Measurements from ENCODE around the gene SCCPDH. TPM values are rescaled to one million over a fixed set of nuclear protein-coding genes. Genes with fewer than 3 reads are reported as not detected.
A peak's percentile ranks its signal among the peaks of the same experiment; 100 is the strongest.
"Not testable (repeated sequence)": the region's sequence is repeated elsewhere in the genome, so short reads cannot be mapped to it uniquely, and the experiment has no call there.

SCCPDH gene
- total RNA-seq, 1 donor from 2014 or later, result 35.3 TPM

- DNase-seq (peak; percentile 72), ATAC-seq (peak; percentile 39 to 47)
- Histone ChIP-seq H3K36me3 (peaks cover 80% of the 10 kb centered on the region), H3K4me1 (peaks cover 4% of the 10 kb centered on the region), H3K27ac (no peak overlapping the region), H3K27me3 (ENCODE audit: low read depth) (no peaks in the 10 kb centered on the region), H3K4me3 (no peak overlapping the region), H3K9me3 (peaks cover 4% of the 10 kb centered on the region)
- TF ChIP-seq, protein P1, sequence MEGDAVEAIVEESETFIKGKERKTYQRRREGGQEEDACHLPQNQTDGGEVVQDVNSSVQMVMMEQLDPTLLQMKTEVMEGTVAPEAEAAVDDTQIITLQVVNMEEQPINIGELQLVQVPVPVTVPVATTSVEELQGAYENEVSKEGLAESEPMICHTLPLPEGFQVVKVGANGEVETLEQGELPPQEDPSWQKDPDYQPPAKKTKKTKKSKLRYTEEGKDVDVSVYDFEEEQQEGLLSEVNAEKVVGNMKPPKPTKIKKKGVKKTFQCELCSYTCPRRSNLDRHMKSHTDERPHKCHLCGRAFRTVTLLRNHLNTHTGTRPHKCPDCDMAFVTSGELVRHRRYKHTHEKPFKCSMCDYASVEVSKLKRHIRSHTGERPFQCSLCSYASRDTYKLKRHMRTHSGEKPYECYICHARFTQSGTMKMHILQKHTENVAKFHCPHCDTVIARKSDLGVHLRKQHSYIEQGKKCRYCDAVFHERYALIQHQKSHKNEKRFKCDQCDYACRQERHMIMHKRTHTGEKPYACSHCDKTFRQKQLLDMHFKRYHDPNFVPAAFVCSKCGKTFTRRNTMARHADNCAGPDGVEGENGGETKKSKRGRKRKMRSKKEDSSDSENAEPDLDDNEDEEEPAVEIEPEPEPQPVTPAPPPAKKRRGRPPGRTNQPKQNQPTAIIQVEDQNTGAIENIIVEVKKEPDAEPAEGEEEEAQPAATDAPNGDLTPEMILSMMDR (IDR thresholded peaks at IDR 0.05), result no peak
- intact Hi-C loops (cut with DNase I), result no loop called here
Measured at GRCh38 chr1:246730839-246731238, 6.6 kb downstream of the SCCPDH start.

GRCh38 chr1:246731873-246732272 lies 7.7 kb downstream of the SCCPDH start:
- H3K27ac ChIP-seq, result not testable (repeated sequence)
- H3K36me3 ChIP-seq, result peaks cover 90% of the 10 kb centered on the region

DNA sequence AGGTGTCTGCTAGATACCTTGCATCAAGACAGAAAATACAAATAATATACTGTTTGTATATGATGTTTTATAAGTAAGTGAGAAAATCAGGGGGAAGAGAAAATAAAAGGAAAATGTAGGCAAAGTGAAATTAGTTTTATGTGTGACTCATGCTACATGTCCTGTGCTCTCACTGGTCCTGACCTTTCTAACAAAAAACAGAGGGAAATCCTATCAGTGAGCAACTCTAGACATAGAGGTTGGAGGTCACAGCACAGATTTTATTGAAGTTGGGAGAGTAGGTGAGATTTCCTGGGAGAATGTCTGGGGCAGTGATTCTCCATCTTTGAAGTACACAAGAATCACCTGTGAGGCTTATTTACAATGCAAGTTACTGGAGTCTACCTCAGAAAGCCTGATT lies 9.5 kb downstream of the SCCPDH start:
- Histone ChIP-seq H3K27me3 (ENCODE audit: low read depth) (no peaks in the 10 kb centered on the region), H3K27ac (no peak overlapping the region), H3K9me3 (peaks cover 4% of the 10 kb centered on the region), H3K4me3 (no peak overlapping the region), H3K36me3 (peaks cover 93% of the 10 kb centered on the region), H3K4me1 (no peaks in the 10 kb centered on the region)
- no peak for ATAC-seq
- intact Hi-C loops (cut with DNase I), result no loop called here
- DNase-seq, result no peak
- TF ChIP-seq, protein P1 (IDR thresholded peaks at IDR 0.05), result no peak

More at GRCh38 chr1:246731873-246732272, 7.7 kb downstream of the SCCPDH start:
- H3K27me3 ChIP-seq (ENCODE audit: low read depth); H3K9me3 ChIP-seq; ATAC-seq; H3K4me1 ChIP-seq; H3K4me3 ChIP-seq; DNase-seq; intact Hi-C loops (cut with DNase I): not testable (repeated sequence)

GRCh38 chr1:246734866-246735265 lies 10.7 kb downstream of the SCCPDH start:
- no peak for DNase-seq
- Histone ChIP-seq H3K9me3 (no peaks in the 10 kb centered on the region), H3K27ac (no peak overlapping the region), H3K4me3 (no peak overlapping the region), H3K4me1 (no peaks in the 10 kb centered on the region), H3K27me3 (ENCODE audit: low read depth) (no peaks in the 10 kb centered on the region), H3K36me3 (peaks cover 93% of the 10 kb centered on the region)
- TF ChIP-seq, protein P1 (IDR thresholded peaks at IDR 0.05), result no peak
- intact Hi-C loops (cut with DNase I), result no loop called here
- no peak for ATAC-seq

DNA sequence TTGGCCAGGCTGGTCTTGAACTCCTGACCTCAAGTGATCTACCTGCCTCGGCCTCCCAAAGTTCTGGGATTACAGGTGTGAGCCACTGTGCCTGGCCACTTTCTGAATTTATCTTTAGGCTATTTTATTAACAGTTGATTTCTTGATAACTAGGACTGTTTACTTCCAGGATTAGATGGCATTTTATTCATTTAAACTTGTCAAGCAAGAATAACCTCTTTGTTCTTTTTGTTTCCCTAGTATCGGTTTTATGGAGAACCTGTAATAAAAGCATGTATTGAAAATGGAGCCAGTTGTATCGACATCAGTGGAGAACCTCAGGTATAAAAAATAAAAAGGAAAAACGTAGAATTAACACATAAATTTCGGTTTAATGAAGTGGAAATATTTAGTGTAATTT lies 11.5 kb downstream of the SCCPDH start:
- TF ChIP-seq, protein P1 (IDR thresholded peaks at IDR 0.05), result no peak
- Histone ChIP-seq H3K36me3 (peaks cover 94% of the 10 kb centered on the region), H3K4me3 (no peak overlapping the region), H3K27me3 (ENCODE audit: low read depth) (no peaks in the 10 kb centered on the region), H3K27ac (no peak overlapping the region), H3K4me1 (no peaks in the 10 kb centered on the region), H3K9me3 (no peaks in the 10 kb centered on the region)
- intact Hi-C loops (cut with DNase I), result no loop called here
- DNase-seq (no peak), ATAC-seq (no peak)

DNA sequence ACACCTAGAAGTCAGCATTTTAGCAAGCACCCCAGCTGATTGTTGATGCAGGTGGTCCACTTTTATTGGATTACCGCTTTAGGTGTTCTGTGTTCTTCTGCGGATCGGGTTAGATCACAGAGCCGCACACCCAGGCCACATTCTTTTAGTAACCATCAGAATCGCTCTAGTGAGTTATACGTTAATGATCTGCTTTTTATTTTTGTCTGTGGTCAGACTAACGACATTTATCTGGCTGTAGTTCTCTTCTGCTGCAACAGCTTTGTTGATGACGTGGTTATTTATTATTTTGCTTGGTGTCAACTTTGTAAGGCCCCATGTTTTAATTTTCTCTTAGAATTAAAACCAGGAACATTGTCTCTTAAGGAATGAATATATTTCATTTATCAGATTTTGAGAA lies 18.2 kb downstream of the SCCPDH start:
- TF ChIP-seq, protein P1 (IDR thresholded peaks at IDR 0.05), result no peak
- DNase-seq, result no peak
- Histone ChIP-seq H3K27me3 (ENCODE audit: low read depth) (no peaks in the 10 kb centered on the region), H3K9me3 (no peaks in the 10 kb centered on the region), H3K27ac (no peak overlapping the region), H3K4me3 (no peak overlapping the region), H3K36me3 (peaks cover 80% of the 10 kb centered on the region), H3K4me1 (no peaks in the 10 kb centered on the region)
- ATAC-seq, result no peak
- intact Hi-C loops (cut with DNase I), result no loop called here

- H3K27ac ChIP-seq; ATAC-seq; H3K27me3 ChIP-seq (ENCODE audit: low read depth); DNase-seq; H3K9me3 ChIP-seq; intact Hi-C loops (cut with DNase I); H3K4me3 ChIP-seq; H3K4me1 ChIP-seq: not testable (repeated sequence)
- H3K36me3 ChIP-seq, result peaks cover 44% of the 10 kb centered on the region
Measured at GRCh38 chr1:246746155-246746554, 21.9 kb downstream of the SCCPDH start.
